Endodermal cell (in vitro differentiated cells): ENCODE measurements around the gene OR52B2. TPM values are rescaled to one million over a fixed set of nuclear protein-coding genes. Genes with fewer than 3 reads are reported as not detected.

Experiments
- DNase-seq: peaks from one replicate; pipeline ENCODE4 v3.0.0-alpha.2; 2017
- H3K27ac ChIP-seq: 2 replicates; pipeline ENCODE4 v1.5.1; 2013; ENCODE audit warnings: mild to moderate bottlenecking, low read depth, low read length, moderate library complexity
- H3K27me3 ChIP-seq: 2 replicates; pipeline ENCODE4 v1.6.1; 2013; ENCODE audit warnings: mild to moderate bottlenecking, low read length, moderate library complexity; ENCODE audit not compliant: insufficient read depth, control insufficient read depth, poor library complexity, severe bottlenecking
- H3K36me3 ChIP-seq: 2 replicates; pipeline ENCODE4 v1.7.0; 2013; ENCODE audit warnings: mild to moderate bottlenecking, low read length, moderate library complexity; ENCODE audit not compliant: control insufficient read depth, insufficient read depth
- H3K4me1 ChIP-seq: one replicate; pipeline ENCODE4 v1.7.0; 2013; ENCODE audit warnings: low read length; ENCODE audit not compliant: control insufficient read depth, insufficient read depth
- H3K4me3 ChIP-seq: 2 replicates; pipeline ENCODE4 v1.5.1; 2013; ENCODE audit warnings: mild to moderate bottlenecking, low read length, moderate library complexity
- H3K9ac ChIP-seq: 2 replicates; pipeline ENCODE4 v1.6.1; 2013; ENCODE audit warnings: mild to moderate bottlenecking, low read length, moderate library complexity; ENCODE audit not compliant: poor library complexity, severe bottlenecking; ENCODE audit errors: extremely low read depth
- H3K9me3 ChIP-seq: 2 replicates; pipeline ENCODE4 v1.6.1; 2013; ENCODE audit warnings: mild to moderate bottlenecking, low read length, moderate library complexity; ENCODE audit not compliant: control insufficient read depth
- H3K27ac Mint-ChIP-seq: 2 replicates; pipeline ENCODE4 v1.8.0; 2020; ENCODE audit warnings: mixed read lengths
- H3K27me3 Mint-ChIP-seq: 2 replicates; pipeline ENCODE4 v1.8.0; 2021; ENCODE audit warnings: mild to moderate bottlenecking, mixed read lengths; ENCODE audit not compliant: insufficient read depth
- H3K36me3 Mint-ChIP-seq: 2 replicates; pipeline ENCODE4 v1.8.0; 2020; ENCODE audit warnings: low read depth, mixed read lengths
- H3K4me1 Mint-ChIP-seq: 2 replicates; pipeline ENCODE4 v1.8.0; 2020; ENCODE audit warnings: mixed read lengths
- H3K4me3 Mint-ChIP-seq: 2 replicates; pipeline ENCODE4 v1.8.0; 2020; ENCODE audit warnings: mild to moderate bottlenecking, moderate library complexity, mixed read lengths
- H3K9me3 Mint-ChIP-seq: 2 replicates; pipeline ENCODE4 v1.8.0; 2020; ENCODE audit warnings: mild to moderate bottlenecking, mixed read lengths
- CTCF ChIP-seq: fragments of 200-600 bp; sonication (generic); conservative IDR thresholded peaks from 2 replicates; pipeline ENCODE4 v1.5.0; 2021; ENCODE audit warnings: antibody characterized with exemption, mild to moderate bottlenecking
- WGBS, 2 experiments: methylation state at CpG; one replicate each; pipeline versions ENCODE4 v1.1.5 to v1.1.7; 2013; ENCODE audit warnings: missing lambda C conversion rate in 2 of 2, mixed read lengths in 1 of 2; ENCODE audit not compliant: insufficient coverage in 1 of 2, insufficient read length in 1 of 2; 5-methylcytosine and 5-hydroxymethylcytosine counted together
- total RNA-seq, 2 donors: library from RNA; stranded (reverse); fragmentation: NEBNext Ultra II Directional in 1 of 2; extraction: Animal tissue kit (Norgen Biotek cat#: 25700) in 1 of 2; gene quantifications; 2 replicates in 1 of 2; 3 replicates in 1 of 2; pipeline ENCODE4 v1.2.1, GENCODE V29; 2021

Gene OR52B2
- total RNA-seq, 2 donors from 2014 or later = not detected

GRCh38 chr11:6201481-6201880, 31.4 kb upstream of the OR52B2 start:
- no peak for DNase-seq
- Mint-ChIP-seq H3K4me1 (no peaks in the 10 kb centered on the region), H3K9me3 (no peaks in the 10 kb centered on the region), H3K36me3 (peaks cover 10% of the 10 kb centered on the region), H3K27ac (no peak overlapping the region), H3K4me3 (no peak overlapping the region), H3K27me3 (no peaks in the 10 kb centered on the region)
- no peak for TF ChIP-seq CTCF
- no peak overlapping the region for H3K4me3 ChIP-seq
- H3K36me3 ChIP-seq = peaks cover 36% of the 10 kb centered on the region
- 83 to 96% methylated on average over 2 of the region's 2 CpGs for WGBS, 2 experiments
- no peak overlapping the region for H3K9ac ChIP-seq
- no peaks in the 10 kb centered on the region for H3K27me3 ChIP-seq
- H3K27ac ChIP-seq = no peak overlapping the region
- H3K4me1 ChIP-seq = no peaks in the 10 kb centered on the region
- no peaks in the 10 kb centered on the region for H3K9me3 ChIP-seq

- Histone ChIP-seq H3K9me3 (no peaks in the 10 kb centered on the region), H3K4me1 (no peaks in the 10 kb centered on the region), H3K27me3 (no peaks in the 10 kb centered on the region), H3K9ac (no peak overlapping the region), H3K4me3 (no peak overlapping the region), H3K36me3 (peaks cover 31% of the 10 kb centered on the region), H3K27ac (no peak overlapping the region)
- H3K4me1 Mint-ChIP-seq = no peaks in the 10 kb centered on the region
- H3K9me3 Mint-ChIP-seq = no peaks in the 10 kb centered on the region
- DNase-seq = no peak
- H3K27ac Mint-ChIP-seq = no peak overlapping the region
- peaks cover 10% of the 10 kb centered on the region for H3K36me3 Mint-ChIP-seq
- 84 to 87% methylated on average over 4 of the region's 4 CpGs for WGBS, 2 experiments
- H3K27me3 Mint-ChIP-seq = no peaks in the 10 kb centered on the region
- TF ChIP-seq CTCF = no peak
- no peak overlapping the region for H3K4me3 Mint-ChIP-seq
These were observed 30.8 kb upstream of the OR52B2 start for GRCh38 chr11:6200975-6201374.

- 93 to 100% methylated on average over 1 to 5 of the region's 5 CpGs for WGBS, 2 experiments
- Mint-ChIP-seq H3K4me1 (peaks cover under 1% of the 10 kb centered on the region), H3K4me3 (no peak within 1 kb of the TSS), H3K27me3 (no peaks in the 10 kb centered on the region), H3K36me3 (peaks cover 7% of the 10 kb centered on the region), H3K27ac (no peak within 1 kb of the TSS), H3K9me3 (no peaks in the 10 kb centered on the region)
- no peak within 1 kb of the TSS for H3K9ac ChIP-seq
- no peak for TF ChIP-seq CTCF
- no peaks in the 10 kb centered on the region for H3K27me3 ChIP-seq
- H3K36me3 ChIP-seq = peaks cover 14% of the 10 kb centered on the region
- no peak within 1 kb of the TSS for H3K27ac ChIP-seq
- no peaks in the 10 kb centered on the region for H3K9me3 ChIP-seq
- no peaks in the 10 kb centered on the region for H3K4me1 ChIP-seq
- DNase-seq = no peak
- H3K4me3 ChIP-seq = no peak within 1 kb of the TSS
These were observed 29.2 kb upstream of the OR52B2 start, which contains the start of gene OR52W1 for GRCh38 chr11:6199174-6199810. OR52W1 (plus strand) TSS chr11:6199224; CDS start chr11:6199224, 0 bp downstream.
